Mesenteric fat pad (tissue), 1 donor: Measurements from ENCODE around the gene HSD17B8. TPM values are rescaled to one million over a fixed set of nuclear protein-coding genes. Genes with fewer than 3 reads are reported as not detected.

Experiments
- DNase-seq: peaks from one replicate; pipeline ENCODE4 v3.0.0-alpha.2; 2020; ENCODE audit warnings: low spot score
- long read RNA-seq: library from polyadenylated mRNA; unstranded; transcript quantifications from one replicate; pipeline ENCODE4 v2.0.0, GENCODE V29; 2020
- total RNA-seq: library from RNA; stranded (reverse); fragmentation: NEBNext Ultra II Directional; extraction: Animal tissue kit (Norgen Biotek cat#: 25700); gene quantifications from one replicate; pipeline ENCODE4 v1.2.1, GENCODE V29; 2021
- donor health status: DM: yes; HTN: yes; CAD: no.

The HSD17B8 gene
- total RNA-seq = 5.3 TPM
- long read RNA-seq, transcript HSD17B8-203 (9 exons, 990 nt) = major isoform, 5 of 9 reads
- long read RNA-seq, partial matches to known transcripts = 3 of 9 reads
- long read RNA-seq, other reads (novel, unspliced or antisense) = 1 of 9 reads

DNA sequence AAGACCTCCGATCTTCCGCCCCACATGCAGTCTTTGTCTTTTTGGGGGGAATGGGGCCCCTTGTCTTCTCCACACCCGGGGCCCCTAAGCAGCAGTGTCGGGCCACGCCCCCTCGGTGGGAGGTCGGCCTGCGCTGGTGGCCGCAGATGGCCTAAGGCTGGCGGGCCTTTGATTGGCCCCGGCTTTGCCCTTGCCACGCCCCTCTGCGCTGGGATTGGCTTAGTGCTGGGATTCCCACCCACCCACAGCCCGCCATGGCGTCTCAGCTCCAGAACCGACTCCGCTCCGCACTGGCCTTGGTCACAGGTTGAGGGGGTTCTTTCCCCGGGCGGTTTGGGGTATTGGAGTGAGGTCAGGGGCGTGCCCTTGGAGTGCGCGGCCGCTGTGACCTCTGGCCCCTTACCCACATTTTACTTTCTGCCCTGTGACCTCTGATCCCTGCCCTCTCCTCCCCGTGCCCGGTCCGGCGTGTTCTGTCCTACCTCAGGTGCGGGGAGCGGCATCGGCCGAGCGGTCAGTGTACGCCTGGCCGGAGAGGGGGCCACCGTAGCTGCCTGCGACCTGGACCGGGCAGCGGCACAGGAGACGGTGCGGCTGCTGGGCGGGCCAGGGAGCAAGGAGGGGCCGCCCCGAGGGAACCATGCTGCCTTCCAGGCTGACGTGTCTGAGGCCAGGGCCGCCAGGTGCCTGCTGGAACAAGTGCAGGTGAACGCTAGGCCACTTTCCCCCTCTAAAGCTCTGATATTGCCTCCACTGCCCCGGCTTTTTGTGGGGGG, at the start of gene HSD17B8:
TSS of gene HSD17B8 (plus strand) at position 241 of the 776 bp plus-strand sequence. CDS start at position 255, 14 bp downstream.
- DNase-seq = peak; percentile 97

DNA sequence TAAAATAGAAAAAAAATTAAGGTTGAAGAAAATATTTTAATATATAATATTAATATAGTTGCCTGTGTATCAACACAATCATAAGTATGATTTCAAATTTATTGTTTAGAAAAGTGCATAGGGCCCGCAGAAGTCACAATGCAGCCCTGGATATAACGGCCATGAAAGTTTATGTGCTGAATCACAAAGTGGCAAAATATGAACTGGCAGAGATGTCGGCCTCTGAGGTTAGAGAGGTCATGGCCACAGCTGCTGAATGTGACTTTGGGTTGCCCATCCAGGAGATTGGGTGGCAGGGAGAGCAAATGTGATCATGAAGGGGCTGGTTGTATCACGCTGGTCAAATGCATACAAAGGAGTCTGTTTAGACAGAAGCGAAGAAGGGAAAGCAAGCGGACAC, 47.9 kb upstream of the HSD17B8 start:
- DNase-seq = no peak

DNA sequence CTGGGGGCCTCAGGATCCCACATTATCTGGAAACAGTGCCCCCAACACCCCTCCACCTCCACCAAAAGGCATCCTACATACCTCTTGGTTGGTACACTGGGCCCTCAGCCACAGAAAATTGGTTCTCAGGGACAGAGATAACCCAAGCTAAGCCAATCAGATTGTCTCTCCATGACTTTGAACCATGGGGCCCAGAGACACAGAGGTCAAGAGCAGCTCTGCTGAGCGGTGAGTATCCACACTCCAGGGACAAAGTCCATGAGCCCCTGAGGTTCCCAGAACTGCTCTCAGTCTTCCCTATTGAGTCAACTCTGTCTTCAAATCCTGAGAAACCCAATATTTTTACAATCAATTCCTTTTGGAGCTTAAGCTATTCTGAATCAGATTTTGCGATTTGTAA, 47.5 kb upstream of the HSD17B8 start:
- DNase-seq = no peak

DNA sequence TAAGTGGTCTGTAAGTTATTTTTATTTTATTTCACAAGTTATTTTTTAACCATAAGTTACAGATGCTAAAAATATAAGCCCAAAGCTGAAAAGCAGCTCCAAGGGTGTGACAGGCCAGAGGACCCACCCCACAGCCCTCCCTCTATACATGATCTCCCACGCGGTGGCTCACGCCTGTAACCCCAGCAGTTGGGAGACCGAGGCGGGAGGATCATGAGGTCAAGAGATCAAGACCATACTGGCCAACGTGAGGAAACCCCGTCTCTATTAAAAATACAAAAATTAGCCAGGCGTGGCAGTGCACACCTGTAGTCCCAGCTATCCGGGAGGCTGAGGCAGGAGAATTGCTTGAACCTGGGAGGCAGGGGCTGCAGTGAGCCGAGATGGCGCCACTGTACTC, 44.4 kb upstream of the HSD17B8 start:
- DNase-seq = no peak

DNA sequence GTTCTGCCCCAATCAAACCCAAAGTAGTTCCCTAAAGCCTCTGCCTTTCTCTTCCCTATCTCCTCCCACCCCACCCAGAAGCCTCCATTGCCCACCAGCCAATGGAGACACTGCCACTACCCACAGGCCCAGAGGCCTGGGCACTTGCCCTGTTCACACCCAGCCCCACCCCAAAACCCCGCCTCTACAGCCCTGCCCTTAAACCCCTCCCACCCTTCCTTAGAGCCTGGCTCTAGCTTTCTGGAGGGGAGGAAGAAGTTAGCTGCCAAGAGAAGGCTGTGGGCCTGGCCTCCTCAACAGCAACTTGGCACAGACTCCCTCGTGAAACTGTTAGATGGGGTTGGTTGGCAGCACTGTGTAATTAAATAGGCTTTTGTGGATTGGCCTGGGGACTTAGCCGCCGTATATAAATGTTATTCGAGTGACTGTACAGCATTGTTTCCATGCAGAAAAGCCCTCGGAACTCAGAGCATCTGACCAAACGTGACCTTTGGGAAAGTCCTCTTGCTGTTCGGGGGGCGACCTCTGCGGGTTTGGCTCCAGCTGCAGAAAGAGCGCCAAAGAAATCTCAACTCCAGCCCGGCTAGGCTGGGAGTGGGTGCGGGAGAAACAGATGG, 43.6 kb upstream of the HSD17B8 start:
- DNase-seq = no peak

DNA sequence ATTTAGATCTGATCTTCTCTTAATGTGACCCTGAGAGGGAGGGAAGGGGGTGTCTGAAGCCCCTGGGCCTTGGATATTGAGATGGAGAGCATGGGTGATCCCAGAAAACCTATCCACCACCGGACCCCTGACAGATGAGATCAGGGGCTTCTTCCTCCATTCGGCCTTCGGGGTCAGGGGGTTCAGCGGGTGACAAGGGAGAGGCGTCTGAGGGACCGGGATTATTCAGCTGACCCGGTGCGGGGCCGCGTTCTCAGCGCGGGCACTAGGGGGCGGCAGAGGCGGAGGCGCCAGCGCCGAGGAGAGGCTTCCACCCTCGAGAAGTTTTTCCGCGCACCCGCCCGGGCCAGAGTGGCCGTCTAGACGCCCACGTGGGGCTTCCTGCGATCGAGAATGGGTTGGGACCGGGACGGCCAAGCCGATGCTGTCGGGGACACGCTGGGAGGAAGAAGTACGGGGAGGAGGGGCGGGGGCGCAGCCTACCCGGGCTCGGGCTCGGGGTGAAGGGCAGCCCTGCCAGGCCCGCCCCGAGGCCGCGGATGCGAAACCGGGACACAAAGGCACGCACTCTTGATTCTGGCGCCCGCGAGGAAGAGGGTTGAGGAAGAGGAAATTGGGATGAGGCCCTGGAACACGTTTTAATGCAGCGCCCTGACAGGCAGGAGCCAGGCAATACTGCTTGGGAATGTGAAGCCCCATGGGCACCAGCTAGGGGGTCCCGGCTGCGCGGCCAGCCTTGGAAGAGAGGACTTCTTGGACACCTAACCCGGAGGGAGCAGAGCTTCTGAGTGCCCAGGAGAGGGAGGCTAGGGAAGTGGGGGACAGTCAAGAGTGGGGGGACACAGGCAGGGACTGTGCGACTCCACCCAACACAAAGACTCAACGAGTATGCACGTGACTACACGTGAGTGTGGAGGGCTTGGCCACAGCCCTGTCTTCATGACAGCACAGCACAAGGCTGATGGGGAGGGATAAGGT, 42.8 kb upstream of the HSD17B8 start:
- peak; percentile 96 for DNase-seq

DNA sequence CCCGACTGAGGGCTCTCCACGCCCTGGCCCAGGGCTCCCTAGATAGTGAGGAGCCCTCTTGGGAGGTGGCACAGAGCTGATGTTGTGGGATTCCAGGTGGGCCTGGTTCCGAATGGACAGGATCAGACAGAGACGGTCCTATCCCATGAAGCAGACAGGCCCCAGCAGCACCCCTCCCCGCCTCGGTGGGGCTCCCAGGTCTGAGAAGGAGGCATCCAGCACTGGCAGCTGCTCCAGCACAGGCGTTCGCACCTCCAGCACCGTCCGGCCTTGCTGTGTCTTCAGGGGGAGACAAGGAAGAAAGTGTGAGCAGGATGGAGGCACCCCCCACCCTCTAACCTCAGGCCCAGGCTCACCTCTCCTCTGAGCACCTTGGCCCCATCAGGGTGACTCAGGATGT, 40.9 kb upstream of the HSD17B8 start:
- peak; percentile 79 for DNase-seq

DNA sequence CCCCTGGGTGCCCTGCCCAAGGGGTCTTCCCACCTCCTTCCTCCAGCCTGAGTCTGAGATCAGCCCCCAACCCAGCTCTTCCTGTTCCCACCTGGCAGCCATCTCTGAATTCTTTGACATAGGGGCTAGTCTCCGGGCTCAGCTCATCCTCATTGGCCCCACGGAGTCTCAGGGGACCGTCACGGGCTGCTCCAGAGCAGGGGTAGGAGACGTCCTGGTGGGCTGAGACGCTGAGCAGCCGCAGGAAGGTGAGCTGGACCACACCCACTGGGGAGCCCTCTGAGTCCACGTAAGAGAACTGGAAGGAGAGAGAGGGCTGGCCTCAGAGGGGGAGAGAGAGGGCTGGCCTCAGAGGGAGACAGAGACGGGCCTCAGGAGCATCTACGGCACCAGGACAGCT, 40.3 kb upstream of the HSD17B8 start:
- peak; percentile 57 for DNase-seq

DNA sequence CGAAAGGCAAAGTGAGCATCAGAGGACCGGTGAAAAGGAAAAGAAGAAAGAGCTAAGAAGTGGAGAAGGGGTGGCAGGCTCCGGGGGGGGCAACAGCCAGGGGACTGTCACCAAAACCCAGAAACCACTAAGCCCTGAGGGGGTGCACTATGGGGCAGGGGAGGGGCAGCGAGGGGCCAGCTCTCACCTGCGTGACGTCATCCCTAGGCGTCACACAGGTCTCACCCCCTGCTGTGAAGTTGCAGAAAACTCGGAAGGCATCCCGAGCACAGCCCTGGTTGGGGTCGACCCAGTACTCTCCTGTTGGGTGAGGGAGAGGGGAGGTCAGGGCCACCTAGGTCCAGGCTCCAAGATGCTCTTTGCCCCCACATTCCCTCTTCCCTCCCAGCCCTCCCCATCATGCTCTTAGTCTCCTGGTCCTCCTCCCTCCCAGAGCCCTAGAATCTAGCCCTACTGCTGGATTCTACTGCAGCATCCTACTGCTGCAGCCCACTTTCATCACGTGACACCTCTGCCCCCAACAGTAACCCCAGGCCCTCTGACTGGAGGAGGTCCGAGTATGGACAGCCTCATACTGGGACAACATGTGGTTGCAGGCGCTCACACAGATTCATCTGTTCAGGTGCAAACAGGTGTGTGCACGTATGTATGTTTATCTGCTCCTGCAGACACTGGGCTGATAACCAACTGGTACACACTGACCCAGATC, 39.6 kb upstream of the HSD17B8 start:
- peak; percentile 57 for DNase-seq

DNA sequence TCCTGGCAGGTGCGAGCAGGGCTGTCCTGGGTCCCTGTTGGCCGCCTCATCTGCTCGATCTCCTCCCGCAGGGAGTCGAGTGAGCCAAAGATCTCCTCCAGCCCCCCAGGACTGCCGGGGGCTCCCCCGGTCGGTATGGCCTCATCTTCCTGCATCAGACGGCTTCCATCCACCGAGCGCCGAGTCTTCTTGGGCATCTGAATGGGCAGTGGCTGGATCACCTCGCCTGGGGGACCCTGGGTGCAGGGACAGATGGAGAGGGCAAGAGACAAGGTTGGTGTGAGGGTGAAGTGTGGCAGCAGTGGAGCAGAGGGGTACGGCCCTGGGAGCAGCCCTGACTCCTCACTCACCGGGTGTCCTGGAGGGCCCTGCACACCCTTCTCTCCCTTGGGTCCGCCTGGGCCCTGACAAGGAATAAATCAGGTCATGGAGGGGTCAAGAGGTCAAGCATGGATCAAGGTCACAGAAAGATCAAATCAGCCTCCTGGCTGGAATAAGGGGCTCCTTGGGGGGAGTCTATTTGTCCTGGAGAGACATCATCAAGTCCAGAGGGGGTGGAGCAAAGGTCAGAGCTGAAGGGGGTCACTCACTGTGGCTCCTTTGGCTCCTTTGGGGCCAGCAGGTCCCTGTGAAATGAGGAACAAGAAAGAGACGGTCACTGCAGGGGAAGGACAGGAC, 38.7 kb upstream of the HSD17B8 start:
- peak; percentile 73 for DNase-seq

DNA sequence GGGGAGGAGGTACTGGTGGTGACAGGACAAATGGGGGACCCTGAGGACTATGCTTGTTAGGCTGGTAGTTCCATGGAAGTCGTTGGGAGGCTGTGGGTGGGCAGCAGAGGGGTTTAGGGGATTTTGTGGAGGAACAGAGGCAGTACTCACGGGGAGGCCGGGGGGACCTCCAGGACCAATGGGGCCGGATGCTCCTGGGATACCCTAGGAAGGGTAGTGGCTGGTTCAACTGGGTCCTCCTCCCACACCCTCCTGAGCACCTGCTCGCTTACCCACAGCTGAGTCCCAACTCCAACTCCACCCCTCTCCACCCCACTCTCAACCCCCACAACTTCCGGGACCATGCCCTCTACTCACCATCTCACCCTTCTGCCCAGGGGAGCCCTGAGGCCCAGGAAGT, 38.1 kb upstream of the HSD17B8 start:
- DNase-seq = no peak

DNA sequence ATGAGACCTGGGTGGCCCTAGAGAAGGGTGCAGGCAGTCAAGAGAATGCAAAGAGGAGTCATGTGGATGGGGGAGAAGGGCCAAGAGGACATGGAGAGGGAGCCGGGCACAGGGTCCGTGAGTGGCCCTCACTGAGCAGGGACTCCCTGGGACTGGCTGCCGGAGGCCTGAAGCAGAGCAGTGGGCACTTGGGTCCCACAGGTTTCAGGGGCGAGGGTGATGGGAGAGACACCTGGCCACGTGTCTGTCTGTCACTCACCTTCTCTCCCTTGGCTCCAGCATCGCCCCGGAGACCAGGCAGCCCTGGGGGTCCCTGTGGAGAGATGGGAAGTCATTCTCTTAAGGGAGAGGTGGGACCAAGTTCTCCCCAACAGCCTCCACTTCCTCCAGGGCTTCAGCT, 37.6 kb upstream of the HSD17B8 start:
- no peak for DNase-seq

DNA sequence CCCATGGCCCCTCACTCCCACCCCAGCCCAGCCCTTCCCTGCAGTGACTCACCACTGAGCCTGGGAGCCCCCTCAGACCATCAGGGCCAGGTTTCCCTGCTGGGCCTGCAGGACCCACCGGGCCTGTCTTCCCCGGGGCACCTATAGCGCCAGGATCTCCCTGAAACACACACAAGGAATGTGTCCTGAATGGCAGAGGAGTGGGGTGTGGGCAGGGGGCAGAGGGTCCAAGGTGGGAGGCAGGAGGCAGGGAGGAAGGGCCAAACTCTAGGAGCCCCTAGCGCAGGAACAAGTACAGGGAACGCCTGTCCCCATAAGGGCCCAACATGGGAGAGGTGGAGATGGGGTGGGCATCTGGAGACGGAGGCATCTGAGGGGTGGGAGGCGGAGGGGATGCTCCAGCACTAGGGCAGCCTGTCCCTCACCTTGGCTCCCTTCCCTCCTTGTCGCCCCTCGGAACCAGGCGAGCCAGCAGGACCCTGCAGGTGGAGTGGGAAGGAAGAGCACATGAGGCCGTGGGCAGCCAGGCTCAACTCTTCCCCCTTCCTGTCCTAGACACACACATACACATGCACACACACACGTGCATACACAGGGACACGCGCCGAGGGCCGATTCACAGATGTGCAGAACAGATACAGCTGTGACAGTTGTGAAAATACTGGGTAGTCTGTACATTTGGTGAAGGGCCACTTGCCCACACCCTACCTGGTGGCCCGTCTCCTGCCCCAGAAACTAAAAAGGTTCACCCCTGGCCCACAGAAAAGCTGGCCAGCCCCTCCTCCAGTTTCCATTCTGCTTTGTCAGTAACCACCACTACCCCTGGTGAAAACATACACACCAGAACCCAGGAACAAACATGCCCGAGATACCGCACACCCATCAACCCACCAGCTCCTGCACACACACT, 36.8 kb upstream of the HSD17B8 start:
- no peak for DNase-seq

DNA sequence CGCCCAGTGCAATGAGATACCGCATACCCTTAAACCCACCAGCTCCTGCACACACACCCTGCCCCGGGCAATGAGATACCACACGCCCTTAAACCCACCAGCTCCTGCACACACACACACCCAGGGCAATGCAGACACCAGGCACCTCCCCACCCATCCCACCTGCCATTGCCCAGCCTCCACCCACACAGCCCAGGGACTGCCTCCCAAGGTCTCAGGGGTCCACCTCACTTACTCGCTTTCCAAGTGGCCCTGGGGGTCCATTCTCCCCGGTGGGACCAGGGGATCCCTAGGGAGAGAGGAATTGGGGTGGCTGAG, 36.2 kb upstream of the HSD17B8 start:
- DNase-seq = no peak

DNA sequence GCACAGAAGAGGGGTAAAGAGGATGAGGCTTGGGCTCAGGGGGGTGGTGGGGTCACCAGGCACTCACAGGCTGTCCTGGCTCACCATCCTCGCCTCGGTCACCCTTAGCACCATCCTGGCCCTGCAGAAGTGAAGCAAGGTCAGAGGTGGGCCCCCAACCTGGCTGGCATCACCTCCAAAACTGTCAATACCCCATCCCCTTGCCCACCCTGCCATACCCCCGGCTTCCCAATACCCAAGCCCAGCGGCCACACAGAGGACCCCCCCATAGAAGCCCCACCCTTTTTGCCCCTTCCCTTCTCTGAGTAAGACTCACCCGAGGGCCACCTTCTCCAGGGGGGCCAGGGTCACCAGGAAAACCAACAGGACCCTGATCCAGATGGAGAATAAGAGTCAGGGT, 35.8 kb upstream of the HSD17B8 start:
- DNase-seq = no peak

DNA sequence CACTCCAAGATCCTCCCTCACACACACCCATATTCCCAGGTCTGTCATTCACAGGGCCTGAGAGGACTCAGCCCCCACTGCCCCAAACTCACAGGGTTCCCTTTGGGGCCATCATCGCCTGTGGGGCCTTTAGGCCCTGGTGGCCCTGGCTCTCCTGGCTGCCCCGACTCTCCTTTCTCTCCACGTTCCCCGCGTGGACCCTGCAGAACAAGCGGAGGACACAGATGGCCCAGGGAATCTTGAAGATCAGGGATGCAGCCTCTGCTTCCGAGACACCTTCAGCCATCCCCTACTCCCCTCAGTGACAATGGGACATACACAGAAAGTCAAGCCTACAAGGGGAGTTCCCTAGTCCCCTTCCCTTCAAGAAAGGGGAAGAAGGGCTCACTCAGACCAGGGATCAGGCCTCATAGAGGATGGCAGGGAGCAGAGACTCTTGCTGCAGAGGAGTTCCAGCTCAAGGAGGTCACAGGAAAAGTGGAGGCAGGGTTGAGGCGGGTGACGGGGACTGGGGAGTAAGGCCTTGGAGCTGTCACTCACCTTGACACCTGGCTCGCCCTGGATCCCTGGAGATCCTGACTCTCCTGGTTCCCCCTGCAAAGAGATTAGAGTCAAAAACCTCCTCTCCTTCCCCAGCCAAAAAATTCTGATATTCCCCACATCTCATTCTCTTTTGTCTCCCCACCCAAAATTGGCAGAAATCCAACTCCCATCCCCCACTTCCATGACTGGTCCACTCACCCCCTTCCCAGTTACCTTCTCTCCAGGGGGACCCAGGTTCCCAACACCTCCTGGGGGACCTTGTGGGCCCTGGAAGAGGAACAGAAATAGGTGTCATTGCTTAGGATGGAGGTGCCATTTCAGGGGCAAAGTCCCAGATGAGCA, 34.9 kb upstream of the HSD17B8 start:
- DNase-seq = no peak

DNA sequence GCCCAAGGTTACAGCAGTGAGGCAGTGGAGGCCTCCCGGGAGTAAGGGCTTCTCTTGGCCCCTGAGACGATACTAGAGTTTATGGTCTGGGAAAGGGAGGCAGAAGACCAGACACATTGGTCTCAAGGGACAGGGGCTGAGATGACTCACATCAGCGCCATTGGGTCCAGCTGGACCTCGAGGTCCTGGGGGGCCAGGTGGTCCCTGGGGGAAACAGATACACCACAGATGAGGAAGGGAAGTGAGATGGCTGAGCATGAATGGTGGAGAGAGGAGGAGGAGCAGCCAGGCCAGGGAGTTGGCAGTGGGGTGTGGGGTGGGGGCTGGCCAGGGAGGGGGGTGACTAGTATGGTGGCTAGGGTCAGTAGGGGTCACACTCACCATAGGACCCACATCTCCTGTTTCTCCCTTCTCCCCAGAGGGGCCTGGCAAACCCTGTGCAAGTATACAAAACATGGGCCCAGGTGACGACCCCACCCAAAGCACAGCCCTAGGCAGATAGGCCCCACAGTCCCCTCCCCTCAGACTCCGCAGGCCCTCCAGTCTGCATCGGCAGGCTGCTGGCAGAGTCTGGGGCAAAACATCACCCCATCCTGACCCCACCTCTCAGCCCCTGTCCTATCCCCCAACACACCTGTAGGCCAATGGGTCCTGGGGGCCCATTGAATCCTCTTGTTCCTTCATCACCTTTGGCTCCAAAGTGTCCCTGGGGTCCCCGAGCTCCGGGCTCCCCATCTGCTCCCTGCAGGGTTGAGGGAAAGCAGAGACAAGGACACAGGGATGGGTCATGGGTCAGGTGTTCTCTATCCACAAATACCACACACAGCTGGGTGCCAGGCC, 34.1 kb upstream of the HSD17B8 start:
- DNase-seq = no peak
